Inferior parietal cortex (tissue), 1 donor: ENCODE results near the gene RSPH1.

Experiments
- DNase-seq: peaks from one replicate; pipeline ENCODE4 v3.0.0-alpha.2; 2016; ENCODE audit errors: extremely low spot score

RSPH1 gene

GRCh38 chr21:42466700-42467099 lies 29.3 kb downstream of the RSPH1 start:
- DNase-seq, result no peak

- no peak for DNase-seq
These were observed 30.3 kb downstream of the RSPH1 start for GRCh38 chr21:42465803-42466127.

GRCh38 chr21:42465008-42465802 lies 30.8 kb downstream of the RSPH1 start:
- DNase-seq, result no peak

- DNase-seq, result peak; percentile 74
These were observed 32.0 kb downstream of the RSPH1 start for GRCh38 chr21:42463861-42464515.

DNA sequence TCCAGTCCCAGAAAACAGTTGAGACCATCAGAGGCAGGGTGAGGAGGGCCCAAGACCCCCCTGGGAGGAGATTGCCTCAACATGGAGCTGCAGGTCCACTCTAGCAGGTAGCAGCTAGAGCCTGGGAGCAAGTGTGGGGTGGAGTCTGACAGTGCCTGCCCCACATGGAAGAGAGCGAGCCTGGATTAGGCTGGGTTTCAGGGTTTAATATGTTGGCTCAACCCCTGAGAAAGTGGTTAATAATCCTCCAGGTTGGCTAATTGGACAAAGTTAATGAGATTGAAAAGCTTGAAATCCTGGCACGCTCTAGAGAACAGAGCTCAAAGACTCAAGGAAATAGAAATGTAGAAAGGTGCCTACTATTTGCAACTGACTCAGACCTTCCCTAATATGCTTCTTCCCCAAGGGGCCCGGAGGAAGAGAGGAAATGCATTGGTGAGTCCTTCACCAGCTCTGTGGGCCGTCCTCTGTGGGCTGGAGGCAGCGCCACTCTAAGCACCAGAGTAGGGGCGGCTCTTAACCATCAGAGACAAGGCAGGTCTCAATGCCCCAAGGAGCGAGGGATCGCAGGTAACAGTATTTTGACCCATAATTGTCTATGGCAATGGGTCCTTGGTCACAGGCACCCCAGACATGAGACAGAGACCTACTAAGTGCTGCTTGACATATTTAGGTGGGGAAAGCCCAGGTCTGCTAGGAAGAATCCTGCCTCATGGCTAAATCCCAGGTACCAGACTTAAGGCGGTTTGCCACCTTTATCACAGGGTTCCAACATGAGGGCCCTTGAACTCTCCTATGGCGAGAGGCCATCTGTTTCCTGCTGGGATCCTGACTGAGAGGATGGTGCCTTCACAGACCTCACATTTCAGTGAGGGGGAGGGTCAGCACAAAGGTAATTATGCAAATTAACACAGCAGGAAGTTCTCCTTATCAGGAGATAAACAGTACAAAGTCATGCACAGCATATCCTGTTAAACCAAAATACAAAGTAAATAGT lies 33.8 kb downstream of the RSPH1 start:
- DNase-seq, result no peak

GRCh38 chr21:42461185-42461520 lies 34.9 kb downstream of the RSPH1 start:
- DNase-seq, result no peak

- DNase-seq, result no peak
These were observed 35.4 kb downstream of the RSPH1 start for GRCh38 chr21:42460391-42461184.

GRCh38 chr21:42459546-42460215 lies 36.3 kb downstream of the RSPH1 start:
- no peak for DNase-seq

- no peak for DNase-seq
These were observed 37.0 kb downstream of the RSPH1 start for GRCh38 chr21:42459082-42459460.

DNA sequence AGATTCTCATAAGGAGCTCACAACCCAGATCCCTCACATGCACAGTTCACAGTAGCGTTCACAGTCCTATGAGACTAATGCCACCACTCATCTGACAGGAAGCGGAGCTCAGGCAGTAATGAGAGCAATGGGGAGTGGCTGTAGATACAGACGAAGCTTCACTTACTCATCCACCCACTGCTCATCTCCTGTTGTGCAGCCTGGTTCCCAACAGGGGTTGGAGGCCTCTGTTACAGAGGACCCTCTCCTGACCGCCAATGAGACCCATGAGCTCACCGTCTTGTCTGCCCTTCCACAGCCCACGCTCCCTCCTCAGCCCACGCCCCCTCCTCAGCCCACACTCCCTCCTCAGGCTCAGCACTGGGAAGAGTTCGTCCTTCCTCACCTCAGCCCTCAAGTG lies 39.6 kb downstream of the RSPH1 start:
- no peak for DNase-seq

- DNase-seq, result no peak
These were observed 40.1 kb downstream of the RSPH1 start for GRCh38 chr21:42455754-42456440.

- no peak for DNase-seq
These were observed 40.8 kb downstream of the RSPH1 start for GRCh38 chr21:42455196-42455595.

DNA sequence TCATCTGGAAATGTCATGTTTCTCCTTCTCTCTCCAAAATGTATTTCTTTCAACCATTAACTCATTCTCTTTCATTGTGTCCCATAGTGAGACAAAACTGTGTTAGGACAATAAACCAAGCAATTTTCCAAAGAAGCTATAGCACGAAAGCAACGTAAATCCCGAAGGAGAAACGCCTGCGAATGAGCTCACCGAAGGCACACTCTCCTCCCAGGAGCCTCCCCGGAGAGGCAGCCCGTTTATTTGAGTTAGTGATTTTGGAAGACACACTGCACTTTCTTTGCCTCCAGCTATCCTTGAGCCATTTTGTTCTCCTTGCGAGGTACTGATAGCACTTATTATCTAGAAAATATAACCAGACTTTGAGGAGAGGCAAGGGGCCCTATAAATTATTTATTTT lies 41.2 kb downstream of the RSPH1 start:
- DNase-seq, result no peak

GRCh38 chr21:42453986-42454570 lies 41.9 kb downstream of the RSPH1 start:
- no peak for DNase-seq

GRCh38 chr21:42453224-42453985 lies 42.6 kb downstream of the RSPH1 start:
- no peak for DNase-seq

DNA sequence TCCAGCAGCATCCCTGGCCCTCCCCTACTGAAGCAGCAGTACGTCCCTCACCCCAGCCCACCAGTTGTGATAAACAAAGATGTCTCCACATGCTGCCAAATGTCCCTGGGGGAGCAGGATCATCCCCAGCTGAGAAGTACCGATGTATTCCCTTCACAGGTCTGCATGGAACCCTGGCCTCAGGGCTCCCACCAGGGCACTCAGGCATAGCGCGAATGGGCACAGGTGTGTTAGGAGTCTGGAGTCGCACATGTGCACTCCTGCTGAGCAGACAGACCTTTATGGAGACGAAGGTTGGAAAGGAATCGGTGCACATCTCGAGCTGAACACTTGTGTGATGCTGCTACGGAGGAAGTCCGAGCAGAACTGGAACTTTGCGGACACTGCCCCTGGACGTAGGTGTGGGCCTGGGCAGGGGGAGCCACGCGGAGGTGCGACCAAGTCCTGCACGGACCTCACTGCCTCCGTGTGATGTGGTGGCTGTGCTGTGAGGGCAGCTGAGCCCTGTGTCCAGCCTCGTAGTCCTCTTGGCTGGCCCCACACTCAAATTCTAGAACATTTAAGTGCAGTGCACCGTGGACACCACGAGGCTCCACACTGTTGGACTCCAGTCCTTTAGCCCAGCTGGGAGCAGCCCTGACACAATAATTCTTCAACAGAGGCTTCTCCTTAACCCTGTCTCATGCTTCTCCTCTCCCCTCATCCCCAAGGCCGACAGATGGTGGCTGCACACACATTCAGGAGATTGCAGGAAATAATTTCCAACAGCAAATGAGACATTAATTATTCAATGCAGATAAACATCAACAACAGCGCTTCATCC lies 43.4 kb downstream of the RSPH1 start:
- DNase-seq, result no peak

GRCh38 chr21:42451941-42452340 lies 44.1 kb downstream of the RSPH1 start:
- no peak for DNase-seq

- DNase-seq, result no peak
These were observed 47.3 kb downstream of the RSPH1 start for GRCh38 chr21:42448686-42449085.
